Activated effector memory CD4-positive, alpha-beta T cell treated with anti-CD3 and anti-CD28 coated beads, Interleukin-2, amount 50 U/mL, for 16 hours (primary cell): Measurements from ENCODE around the gene PPP4R1.

Experiments
- DNase-seq: peaks from one replicate; pipeline ENCODE4 v3.0.0-alpha.2; 2020

Gene PPP4R1

DNA sequence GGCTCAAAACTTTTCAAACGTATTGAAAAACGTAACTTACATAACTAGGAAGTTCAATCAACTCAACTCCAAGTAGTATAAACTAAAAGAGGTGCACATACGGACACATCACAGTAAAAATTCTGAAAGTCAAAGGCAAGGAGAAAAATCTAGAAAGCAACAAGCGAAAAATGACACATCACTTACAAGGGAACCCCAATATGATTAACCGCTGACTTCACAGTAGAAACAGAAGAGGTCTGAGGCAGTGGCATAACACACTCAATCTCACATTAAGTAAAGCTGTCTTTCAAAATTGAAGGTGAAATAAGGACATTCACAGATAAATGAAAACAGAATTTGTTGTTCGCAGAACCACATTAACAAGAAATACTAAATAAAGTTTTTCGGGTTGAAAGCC, 32.7 kb downstream of the PPP4R1 start:
- no peak for DNase-seq

DNA sequence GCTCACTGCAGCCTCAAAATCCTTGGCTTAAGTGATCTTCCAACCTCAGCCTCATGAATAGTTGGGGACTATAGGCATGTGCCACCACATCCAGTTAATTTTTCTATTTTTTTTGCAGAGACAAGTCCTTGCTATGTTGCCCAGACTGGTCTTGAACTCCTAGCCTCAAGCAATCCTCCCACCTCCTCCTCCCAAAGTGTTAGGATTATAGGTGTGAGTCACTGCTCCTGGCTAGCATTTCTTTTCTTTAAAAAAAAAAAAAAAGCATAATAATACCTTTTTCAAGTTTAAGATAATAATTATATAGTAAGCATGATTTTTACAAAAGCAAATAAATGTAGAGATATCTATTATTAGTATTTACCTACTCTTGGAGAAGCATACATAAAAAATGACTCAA, 36.1 kb downstream of the PPP4R1 start:
- DNase-seq = no peak

DNA sequence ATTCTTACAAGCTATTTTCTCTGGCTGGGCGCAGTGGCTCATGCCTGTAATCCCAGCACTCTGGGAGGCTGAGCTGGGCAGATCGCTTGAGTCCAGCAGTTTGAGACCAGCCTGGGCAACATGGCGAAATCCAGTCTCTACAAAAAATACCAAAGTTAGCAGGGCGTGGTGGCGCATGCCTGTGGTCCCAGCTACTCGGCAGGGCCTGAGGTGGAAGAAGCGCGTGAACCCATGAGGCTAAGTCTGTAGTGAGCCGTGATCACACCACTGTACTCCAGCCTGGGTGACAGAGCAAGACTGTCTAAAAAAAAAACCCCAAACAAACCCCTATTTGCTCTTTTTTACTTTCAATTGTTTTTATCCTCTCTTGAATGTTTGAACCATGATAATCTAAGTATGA, 37.0 kb downstream of the PPP4R1 start:
- no peak for DNase-seq

DNA sequence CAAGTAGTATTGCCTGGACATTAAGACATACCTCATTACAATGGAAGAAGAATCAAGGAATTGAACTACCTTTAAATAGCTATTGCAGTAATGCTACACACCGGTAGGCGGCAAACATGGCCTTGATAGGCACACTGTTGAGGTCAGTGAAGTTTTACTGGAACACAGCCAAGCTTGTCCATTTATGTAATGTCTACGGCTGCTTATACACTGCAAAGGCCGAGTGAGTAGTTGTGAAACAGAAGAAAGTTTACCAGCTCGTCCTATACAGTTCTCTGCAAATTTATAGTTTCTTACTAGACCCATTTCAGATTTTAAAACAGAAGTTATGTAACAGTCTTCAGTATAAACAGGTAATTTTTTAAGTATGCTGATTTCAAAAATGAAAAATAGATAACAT, 38.8 kb downstream of the PPP4R1 start:
- no peak for DNase-seq

DNA sequence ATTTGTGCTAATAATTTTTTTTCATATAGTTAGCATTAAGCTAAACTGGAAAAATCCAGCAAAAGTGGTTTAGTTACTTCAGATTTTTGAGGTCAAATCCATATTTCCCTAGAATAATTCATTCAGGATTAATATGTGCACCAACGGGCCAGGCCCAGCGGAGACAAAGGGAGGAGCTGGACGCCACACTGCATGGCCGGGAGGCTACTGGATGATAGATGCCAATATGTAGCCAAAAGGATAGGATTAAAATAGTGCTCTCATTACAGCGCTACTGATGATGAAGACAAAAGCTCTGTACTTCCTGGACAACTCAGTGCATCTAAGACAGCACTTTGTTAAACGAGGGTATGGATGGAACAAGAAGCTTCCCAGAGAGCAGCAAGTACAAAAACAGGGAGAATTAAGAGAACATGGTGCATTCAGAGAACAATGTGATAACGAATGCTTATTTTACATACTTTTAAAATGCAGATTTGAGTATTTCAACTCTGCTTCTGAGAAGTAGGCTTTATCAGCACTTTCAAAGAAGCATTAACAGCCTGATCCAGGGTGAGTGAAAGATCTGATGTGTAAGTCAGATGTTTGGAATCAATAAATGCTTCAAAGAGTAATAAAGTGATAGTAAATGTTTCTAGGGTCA, 39.8 kb downstream of the PPP4R1 start:
- DNase-seq = no peak

DNA sequence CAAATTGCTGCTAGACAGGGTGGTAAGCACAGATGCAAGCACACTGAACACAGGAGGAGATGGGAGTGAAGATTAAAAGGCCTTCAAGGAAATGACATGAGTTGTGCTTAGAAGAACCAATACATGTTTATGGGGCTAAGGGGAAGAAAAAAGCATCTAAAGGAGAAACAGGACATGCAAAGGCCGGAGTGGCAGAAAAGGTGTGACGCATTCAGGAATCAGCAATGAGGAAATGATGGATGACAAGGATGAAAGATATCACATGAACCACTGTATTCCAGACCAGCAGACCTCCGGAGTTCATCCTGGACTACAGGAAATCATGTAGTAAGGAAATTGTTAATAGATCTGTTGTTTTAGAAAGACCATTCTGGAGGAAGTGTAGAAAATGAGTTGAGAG, 42.8 kb downstream of the PPP4R1 start:
- no peak for DNase-seq

DNA sequence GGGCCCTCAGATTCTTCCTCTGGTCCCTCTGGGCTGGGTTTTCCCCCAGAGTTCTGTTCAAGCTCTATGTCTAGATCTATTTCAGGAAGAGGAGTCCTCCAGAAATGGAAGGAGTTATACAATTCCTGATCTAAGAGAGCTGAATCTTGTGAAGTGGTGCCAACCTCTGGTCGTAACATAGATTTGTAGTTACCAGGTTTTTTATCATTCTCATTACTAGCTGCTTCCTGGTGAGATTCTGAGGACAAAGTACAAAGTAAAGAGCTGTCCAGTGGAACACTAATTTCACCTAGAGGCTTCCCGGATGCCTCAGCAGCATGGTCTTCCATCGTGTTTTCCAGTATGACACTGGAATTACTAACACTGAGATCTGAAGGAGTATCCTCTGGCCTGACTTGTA, 44.1 kb downstream of the PPP4R1 start:
- DNase-seq = no peak

DNA sequence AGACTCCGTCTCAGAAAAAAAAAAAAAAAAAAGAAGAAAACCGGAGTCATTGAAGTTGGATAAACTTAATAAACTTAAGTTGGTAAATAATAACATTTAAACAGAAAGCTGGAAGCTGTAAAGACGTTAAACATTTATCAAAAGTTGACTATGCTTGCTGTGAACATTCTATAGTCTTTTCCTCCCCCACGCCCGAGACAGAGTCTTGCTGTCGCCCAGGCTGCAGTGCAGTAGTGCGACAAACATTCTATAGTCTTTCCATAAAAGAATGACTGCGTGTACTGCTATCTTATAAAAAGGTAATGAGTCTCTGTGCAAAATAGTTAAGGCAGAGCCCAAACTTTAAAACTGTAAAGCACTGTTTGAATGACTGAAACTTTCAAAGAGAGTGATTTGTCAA, 45.2 kb downstream of the PPP4R1 start:
- DNase-seq = no peak

DNA sequence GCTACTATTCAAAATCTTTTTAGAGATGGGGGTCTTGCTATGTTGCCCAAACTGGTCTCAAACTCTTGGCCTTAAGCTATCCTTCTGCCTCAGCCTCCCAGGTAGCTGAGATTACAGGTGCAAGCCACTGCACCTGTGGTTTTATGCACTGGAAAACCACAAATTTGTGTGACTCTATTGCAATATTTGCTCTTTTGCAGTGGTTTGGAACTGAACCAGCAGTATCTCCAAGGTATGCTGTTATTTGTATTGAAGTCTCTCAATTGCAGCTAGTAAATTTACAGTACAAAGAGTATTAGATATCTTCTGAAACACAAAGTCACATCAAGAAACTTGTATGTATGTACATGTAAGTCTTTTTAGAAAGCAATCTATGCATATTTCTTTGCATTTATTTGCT, 46.2 kb downstream of the PPP4R1 start:
- DNase-seq = no peak

DNA sequence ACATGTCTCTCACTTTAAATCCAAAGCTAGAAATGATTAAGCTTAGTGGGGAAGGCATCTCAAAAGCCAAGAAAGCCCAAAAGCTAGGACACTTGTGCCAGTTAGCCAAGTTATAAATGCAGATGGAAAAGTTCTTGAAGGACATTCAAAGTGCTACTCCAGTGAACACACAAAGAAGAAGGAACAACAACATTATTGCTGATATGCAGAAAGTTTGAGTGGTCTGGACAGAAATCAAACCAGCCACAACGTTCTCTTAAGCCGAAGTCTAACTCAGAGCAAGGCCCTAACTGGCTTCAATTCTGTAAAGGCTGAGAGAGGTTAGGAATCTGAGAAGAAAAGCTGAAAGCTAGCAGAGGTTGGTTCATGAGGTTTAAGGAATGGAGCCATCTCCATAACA, 49.0 kb downstream of the PPP4R1 start:
- no peak for DNase-seq

DNA sequence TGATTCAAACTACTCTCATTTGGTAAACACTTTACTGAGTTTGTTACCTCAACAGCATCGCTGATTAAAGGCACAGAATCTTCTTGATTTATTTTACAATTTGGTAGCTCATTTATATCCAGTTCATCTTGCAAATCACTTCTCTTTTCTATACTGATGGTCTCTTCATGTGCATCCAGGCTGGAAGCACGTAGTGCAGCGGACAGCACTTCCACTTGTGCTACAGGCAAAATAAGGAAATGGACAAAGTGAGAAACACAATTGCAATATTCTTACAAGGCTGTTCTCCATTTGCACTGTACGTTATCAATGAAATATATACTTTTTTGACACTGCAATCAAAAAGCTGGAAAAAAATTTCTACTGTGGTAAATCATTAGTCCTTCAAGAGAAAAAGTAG, 51.0 kb downstream of the PPP4R1 start:
- no peak for DNase-seq

DNA sequence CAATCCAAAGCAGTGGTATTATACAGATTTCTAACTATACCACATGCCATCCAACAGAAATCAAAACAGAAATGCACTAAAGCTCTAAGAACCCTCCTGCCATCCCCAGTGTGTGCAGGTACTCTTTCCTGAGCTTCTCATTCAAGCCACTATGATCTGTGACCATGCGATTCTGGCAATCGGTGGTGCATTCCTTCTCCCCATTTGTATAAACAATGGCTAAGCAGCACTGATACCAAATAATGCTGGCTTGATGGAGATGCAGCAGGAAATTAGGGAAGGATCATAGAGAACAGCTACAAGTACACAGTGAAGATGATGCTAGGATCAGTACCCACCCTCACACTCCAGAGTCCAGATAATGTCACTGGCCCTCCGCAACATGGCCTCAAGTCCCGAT, 51.8 kb downstream of the PPP4R1 start:
- no peak for DNase-seq

DNA sequence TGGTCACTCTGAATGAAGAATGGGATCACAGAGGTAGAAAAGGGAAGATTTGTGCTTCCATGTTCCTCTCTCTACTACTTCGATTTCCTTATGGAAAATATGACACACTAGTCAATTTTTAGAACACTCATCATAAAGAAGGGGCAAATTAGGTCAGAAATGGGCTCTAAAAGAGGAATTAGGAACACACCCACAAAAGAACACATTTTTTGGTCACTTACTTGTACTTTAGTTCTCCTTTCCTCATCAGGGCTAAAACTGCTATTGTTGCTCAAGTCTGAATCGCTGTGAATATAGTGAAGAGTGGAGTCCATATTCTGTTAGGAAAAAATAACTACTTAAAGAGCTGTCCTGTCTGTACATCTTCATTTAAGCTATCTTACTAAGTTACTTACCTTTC, 52.6 kb downstream of the PPP4R1 start:
- no peak for DNase-seq

DNA sequence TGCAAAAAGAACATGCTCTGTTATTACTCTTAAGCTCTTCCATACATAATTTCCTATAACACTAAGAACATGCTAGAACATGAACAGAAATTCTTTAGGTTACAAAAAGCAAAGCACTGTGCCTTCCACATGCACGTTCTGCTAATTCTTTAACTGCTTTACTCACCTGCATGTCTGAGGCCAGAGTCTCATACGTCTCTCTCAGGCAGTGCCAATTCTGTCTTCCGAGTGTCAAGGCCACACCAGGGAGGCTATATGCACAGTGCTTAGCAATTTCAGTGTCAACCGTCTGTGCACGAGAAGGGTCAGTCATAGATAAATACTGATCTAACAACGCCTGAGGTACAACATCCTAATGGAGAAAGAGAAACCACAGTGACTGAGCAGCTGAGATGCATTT, 55.1 kb downstream of the PPP4R1 start:
- DNase-seq = no peak

DNA sequence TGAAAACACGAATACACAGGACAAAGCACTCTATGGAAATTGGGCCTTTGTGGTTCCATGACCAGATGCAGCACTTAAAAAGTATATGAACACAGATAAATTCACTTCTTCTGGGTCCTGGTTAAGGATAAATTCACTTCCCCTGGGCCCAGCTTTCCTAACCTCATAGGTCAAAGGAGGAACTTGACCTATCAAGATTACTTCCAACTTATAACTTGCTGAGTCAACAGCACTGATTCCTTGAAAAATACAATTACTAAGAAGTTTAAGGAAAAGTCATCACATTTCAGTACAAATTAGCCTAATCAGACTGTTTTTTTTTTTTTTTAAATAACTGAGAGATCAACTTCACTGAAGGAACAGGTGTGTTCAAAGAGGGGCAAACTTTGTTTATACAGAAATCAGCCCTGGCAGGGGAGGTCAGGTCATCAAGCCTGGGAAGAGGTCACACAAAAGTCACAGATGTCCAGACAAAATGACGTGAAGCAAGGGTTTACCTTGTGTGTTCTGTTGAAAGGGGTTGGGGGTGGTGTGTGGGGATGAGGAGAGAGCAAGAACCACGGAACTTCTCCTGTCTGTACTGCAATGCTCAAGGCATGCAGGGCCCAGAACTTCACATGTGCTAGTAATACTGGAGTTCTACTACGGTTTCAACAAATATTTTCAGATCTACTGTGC, 55.8 kb downstream of the PPP4R1 start:
- DNase-seq = no peak

DNA sequence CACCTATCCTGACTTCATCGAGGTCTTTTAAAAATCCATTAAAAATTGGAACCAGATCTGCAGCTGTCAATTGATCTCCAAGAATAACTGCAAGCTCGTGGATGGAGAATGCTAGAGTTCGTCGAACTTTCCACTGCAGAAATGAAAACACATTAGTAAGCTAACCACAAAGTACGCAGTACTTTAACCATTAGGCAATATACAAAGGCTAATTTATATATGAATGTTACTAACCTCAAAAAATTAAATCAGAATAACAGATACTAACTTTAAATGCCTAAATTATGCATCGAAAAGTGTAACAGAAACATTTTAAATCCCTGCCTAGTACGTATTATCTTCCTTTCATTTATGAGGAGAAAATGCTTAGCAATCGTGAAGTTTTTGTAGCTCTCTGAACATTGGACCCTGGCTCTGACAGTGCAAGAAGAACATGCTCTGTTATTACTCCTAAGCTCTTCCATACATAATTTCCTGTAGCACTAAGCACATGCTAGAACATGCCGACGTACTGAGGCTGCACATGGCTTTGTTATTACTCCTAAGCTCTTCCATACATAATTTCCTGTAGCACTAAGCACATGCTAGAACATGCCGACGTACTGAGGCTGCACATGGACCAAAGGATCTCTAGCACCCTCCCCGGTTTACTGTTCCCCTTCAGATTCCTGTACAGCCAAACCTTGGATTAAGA, 57.0 kb downstream of the PPP4R1 start:
- no peak for DNase-seq

DNA sequence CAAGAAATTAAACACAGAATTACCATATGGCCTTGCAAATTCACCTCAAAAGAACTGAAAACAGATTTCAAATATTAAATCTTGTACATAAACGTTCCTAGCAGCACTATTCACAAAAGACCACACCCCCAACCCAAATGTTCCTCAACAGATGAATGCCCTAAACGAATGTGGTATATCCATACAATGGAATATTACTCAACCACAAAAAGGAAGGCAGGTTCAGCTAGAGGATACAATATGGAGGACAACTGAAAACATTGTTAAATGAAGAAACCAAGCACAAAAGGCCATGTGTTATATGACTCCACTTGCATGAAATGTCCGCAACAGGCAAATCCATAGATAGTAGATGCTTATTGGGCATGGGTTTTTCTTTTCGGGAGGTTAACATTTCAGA, 61.7 kb downstream of the PPP4R1 start:
- no peak for DNase-seq

DNA sequence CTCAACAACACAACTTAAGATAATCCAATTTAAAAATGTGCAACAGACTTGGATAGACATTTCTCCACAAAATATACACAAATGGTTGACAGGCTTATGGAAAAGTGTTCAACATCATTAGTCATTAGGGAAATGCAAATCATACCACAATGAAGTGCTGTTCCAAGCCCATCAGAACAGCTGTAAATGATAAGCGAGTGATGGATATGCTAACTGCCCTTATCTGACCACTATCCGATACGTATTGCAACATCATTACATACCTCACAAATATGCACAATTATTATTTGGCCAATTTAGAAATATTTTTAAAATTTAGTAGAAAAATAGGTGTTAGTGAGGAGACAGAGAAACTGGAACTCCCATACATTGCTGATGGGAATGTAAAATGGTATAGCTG, 62.2 kb downstream of the PPP4R1 start:
- DNase-seq = no peak

DNA sequence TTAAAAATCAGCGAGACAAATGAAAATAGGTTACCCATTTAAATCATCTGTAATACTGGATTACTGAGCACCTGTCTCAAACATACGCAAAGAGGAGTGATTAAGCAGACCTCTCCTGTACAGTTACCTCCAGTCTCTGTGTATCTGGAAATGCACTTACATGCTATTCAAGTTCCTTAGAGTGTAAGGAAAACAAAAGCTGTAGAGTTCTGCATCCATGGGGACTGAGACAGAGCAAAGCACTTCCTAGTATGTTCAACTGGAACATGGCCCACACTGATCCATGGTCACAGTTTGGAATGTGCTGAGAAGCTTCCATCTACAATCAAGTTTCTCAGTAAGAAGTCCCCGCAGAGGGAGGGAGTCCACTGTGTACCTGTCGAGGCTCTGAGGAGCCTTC, 63.9 kb downstream of the PPP4R1 start:
- DNase-seq = no peak

DNA sequence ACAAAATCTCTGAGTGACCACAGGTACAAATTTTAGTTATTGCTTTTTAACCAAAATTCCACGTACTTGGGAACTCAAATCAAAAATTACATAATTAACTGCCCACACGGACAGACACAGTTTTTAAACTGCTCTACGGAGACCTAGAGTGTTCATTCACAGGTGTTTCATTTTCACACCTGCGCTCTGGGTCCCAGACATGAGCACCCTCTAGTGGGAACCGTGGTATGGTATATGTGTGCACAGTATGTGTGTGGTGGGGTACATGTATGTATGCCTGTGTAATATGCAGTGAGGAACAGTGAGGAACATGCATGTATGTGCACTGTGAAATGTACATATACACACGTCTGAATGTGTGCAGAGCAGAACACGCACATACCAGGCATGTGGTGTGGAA, 65.0 kb downstream of the PPP4R1 start:
- no peak for DNase-seq

DNA sequence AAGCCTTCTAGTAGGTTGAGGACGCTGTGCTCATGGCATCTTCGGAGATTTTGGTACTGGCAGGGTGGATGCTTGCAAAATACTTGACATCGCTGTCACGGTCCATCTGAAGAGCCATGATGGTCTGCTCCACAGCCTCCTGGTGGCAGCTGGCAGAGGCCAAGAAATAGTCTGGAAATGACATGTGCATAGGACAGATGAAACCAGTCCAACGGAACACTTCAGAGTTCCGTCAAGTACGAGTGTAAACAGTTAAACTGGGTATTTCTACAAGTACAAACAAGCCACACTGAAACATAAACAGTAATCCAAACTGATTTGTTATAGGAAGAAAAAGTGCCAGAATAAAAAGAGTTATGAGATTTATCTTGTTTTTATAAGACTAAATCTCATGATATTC, 66.6 kb downstream of the PPP4R1 start:
- no peak for DNase-seq

DNA sequence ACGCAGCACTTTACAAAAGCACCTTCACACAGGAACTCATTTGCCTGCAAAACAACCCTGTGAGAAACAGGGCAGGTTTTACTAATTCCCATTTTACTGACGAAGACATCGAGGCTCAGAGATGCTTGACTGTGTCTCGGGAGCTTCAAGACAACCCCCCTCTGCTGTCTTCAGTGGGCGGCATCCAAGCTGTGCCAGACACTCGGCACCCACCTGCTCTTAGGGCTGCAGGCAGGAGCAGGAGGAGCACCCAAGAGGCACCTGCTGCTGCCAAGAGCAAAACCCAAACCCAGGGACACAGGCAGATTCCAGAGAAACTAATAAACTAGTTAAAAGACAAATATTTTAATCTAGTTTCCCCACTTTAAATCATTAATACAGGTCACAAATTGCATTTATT, 67.9 kb downstream of the PPP4R1 start:
- DNase-seq = no peak

DNA sequence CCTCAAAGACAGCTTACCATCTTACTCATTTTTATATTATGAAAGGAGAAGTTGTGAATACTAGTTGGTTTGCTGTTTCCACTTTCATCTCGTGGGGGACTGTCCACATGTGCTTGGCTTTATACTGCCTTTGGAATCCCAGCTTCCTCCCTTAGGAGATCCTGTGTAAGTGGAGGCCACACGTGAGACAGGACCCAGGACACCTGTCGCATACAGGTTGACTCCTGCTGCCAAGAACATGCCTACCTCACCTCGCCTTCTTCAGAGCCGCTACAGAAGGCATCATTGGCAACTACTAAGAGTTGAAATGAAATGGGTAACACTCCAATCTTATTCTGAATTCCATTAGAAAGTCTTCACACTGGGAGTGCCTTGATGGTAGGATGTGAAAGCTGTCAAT, 69.3 kb downstream of the PPP4R1 start:
- DNase-seq = no peak

DNA sequence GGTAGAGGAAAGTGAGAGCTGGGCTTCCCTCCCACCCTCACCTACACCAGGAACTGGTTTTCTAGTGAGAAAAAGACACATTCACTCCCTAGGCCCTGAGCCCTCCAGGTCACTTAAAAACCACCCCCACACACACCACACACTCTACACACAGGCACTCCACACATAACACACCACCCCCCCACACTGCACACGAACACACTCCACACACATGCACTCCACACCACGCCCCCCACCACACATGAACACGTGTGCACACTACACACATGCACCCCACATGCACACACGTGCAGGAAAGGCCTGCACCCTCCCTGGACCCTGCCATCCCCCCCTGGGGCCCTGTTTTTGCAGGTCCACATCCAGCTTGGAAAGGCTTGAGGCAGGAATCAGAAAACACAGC, 71.4 kb downstream of the PPP4R1 start:
- no peak for DNase-seq

DNA sequence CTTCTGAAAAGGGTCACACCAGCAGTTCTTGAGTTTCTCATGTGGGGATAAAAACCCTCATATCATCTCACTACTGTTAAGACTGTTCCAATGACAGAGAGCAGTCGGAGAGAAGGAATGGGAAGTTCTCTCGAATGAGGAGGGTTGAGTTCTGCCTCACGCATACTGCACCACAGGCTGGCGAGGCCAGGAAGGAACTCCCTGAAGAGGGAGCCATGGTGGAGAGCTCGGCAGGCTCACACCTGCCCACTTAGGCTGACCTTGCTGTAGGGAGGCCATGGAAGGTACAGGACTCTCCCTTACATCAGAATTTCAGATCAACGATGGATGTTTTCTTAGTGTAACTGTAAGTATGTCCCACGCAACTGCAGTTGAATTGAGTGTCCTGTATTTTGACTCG, 74.4 kb downstream of the PPP4R1 start:
- DNase-seq = no peak
